ENCODE data around the gene ZNF835. TPM values are rescaled to one million over a fixed set of nuclear protein-coding genes. Genes with fewer than 3 reads are reported as not detected.

Gene ZNF835
- polyA plus RNA-seq, 1 of the 3 experiments (the other 2 are of a cell fraction): not detected

GRCh38 chr19:56642711-56643459 lies 28.7 kb downstream of the ZNF835 start, which contains the start of gene SMIM17:
SMIM17 (plus strand) TSS chr19:56643159; CDS start chr19:56645668, 2,509 bp downstream.
- Histone ChIP-seq H3K79me2 (ENCODE audit: insufficient read depth) (no peaks in the 10 kb centered on the region), H3K4me3 (ENCODE audit: low read depth in 2 of 2, low read length in 1 of 2) (no peak within 1 kb of the TSS; a peak in 1 of 4 replicates), H3K9me2 (no peaks in the 10 kb centered on the region), H3K9me3 (no peaks in the 10 kb centered on the region), H3F3A (replicated peaks; ENCODE audit: insufficient read depth) (no peaks in the 10 kb centered on the region), H3K9ac (no peak within 1 kb of the TSS), H3K4me1 (ENCODE audit: control insufficient read depth in 1 of 2, insufficient read depth in 2 of 2, low read depth in 1 of 2, low read length in 1 of 2) (no peaks in the 10 kb centered on the region), H4K20me1 (ENCODE audit: insufficient read depth) (no peaks in the 10 kb centered on the region), H3K27ac (ENCODE audit: low read depth in 2 of 2, low read length in 1 of 2) (no peak within 1 kb of the TSS), H2AFZ (ENCODE audit: low read depth) (no peak within 1 kb of the TSS), H3K4me2 (no peak within 1 kb of the TSS), H3K27me3 (ENCODE audit: insufficient read depth) (no peaks in the 10 kb centered on the region), H3K36me3 (replicated peaks in 1 of 2; ENCODE audit: control insufficient read depth in 1 of 2, insufficient read depth in 2 of 2, low read length in 1 of 2) (no peaks in the 10 kb centered on the region)
- ChIA-PET POLR2A (no interaction called here), CTCF (no interaction called here)
- peak; percentile 58 for DNase-seq
- TF ChIP-seq TCF12 (IDR thresholded peaks at IDR 0.05) (no peak), MEF2A (IDR thresholded peaks at IDR 0.05; ENCODE audit: borderline replicate concordance, low read depth) (no peak), RFX5 (IDR thresholded peaks at IDR 0.05; ENCODE audit: low read length) (no peak), POLR2AphosphoS5 (IDR thresholded peaks at IDR 0.05; ENCODE audit: low read depth, low read length) (no peak), CHD2 (IDR thresholded peaks at IDR 0.05; ENCODE audit: low read length, partially characterized antibody) (no peak)
- TF ChIP-seq, protein P1, sequence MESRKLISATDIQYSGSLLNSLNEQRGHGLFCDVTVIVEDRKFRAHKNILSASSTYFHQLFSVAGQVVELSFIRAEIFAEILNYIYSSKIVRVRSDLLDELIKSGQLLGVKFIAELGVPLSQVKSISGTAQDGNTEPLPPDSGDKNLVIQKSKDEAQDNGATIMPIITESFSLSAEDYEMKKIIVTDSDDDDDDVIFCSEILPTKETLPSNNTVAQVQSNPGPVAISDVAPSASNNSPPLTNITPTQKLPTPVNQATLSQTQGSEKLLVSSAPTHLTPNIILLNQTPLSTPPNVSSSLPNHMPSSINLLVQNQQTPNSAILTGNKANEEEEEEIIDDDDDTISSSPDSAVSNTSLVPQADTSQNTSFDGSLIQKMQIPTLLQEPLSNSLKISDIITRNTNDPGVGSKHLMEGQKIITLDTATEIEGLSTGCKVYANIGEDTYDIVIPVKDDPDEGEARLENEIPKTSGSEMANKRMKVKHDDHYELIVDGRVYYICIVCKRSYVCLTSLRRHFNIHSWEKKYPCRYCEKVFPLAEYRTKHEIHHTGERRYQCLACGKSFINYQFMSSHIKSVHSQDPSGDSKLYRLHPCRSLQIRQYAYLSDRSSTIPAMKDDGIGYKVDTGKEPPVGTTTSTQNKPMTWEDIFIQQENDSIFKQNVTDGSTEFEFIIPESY (IDR thresholded peaks at IDR 0.05; ENCODE audit: borderline replicate concordance, low read depth): no peak
- WGBS (ENCODE audit: low lambda C conversion rate): 19% methylated on average over 30 of the region's 60 CpGs

- DNase-seq: no peak
- 71% methylated on average over 7 of the region's 7 CpGs for WGBS (ENCODE audit: low lambda C conversion rate)
- no peaks in the 10 kb centered on the region for H3K9me3 ChIP-seq
Observed at GRCh38 chr19:56639217-56639616, 32.3 kb downstream of the ZNF835 start.

More at GRCh38 chr19:56639217-56639616, 32.3 kb downstream of the ZNF835 start:
- TF ChIP-seq CHD2 (IDR thresholded peaks at IDR 0.05; ENCODE audit: low read length, partially characterized antibody): no peak
- TF ChIP-seq, protein P2, sequence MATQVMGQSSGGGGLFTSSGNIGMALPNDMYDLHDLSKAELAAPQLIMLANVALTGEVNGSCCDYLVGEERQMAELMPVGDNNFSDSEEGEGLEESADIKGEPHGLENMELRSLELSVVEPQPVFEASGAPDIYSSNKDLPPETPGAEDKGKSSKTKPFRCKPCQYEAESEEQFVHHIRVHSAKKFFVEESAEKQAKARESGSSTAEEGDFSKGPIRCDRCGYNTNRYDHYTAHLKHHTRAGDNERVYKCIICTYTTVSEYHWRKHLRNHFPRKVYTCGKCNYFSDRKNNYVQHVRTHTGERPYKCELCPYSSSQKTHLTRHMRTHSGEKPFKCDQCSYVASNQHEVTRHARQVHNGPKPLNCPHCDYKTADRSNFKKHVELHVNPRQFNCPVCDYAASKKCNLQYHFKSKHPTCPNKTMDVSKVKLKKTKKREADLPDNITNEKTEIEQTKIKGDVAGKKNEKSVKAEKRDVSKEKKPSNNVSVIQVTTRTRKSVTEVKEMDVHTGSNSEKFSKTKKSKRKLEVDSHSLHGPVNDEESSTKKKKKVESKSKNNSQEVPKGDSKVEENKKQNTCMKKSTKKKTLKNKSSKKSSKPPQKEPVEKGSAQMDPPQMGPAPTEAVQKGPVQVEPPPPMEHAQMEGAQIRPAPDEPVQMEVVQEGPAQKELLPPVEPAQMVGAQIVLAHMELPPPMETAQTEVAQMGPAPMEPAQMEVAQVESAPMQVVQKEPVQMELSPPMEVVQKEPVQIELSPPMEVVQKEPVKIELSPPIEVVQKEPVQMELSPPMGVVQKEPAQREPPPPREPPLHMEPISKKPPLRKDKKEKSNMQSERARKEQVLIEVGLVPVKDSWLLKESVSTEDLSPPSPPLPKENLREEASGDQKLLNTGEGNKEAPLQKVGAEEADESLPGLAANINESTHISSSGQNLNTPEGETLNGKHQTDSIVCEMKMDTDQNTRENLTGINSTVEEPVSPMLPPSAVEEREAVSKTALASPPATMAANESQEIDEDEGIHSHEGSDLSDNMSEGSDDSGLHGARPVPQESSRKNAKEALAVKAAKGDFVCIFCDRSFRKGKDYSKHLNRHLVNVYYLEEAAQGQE (IDR thresholded peaks at IDR 0.05; ENCODE audit: low read depth, low read length): peak; percentile 88
- Histone ChIP-seq H3F3A (replicated peaks; ENCODE audit: insufficient read depth) (no peaks in the 10 kb centered on the region), H3K9ac (no peak overlapping the region), H3K36me3 (replicated peaks in 1 of 2; ENCODE audit: control insufficient read depth in 1 of 2, insufficient read depth in 2 of 2, low read length in 1 of 2) (no peaks in the 10 kb centered on the region), H4K20me1 (ENCODE audit: insufficient read depth) (no peaks in the 10 kb centered on the region), H3K9me2 (no peaks in the 10 kb centered on the region), H3K4me2 (no peak overlapping the region), H2AFZ (ENCODE audit: low read depth) (no peak overlapping the region), H3K27me3 (ENCODE audit: insufficient read depth) (no peaks in the 10 kb centered on the region), H3K79me2 (ENCODE audit: insufficient read depth) (no peaks in the 10 kb centered on the region), H3K4me1 (ENCODE audit: control insufficient read depth in 1 of 2, insufficient read depth in 2 of 2, low read depth in 1 of 2, low read length in 1 of 2) (no peaks in the 10 kb centered on the region), H3K4me3 (ENCODE audit: low read depth in 2 of 2, low read length in 1 of 2) (no peak overlapping the region), H3K27ac (ENCODE audit: low read depth in 2 of 2, low read length in 1 of 2) (no peak overlapping the region)
- ChIA-PET CTCF (no interaction called here), POLR2A (no interaction called here)

All from SK-N-SH (cell line).